SIG-M5 (cell line): ENCODE data around the gene LHPP.

Experiments used
- DNase-seq: peaks from one replicate; lab custom pipeline; 2025; lab: John Stamatoyannopoulos, UW

The LHPP gene

DNA sequence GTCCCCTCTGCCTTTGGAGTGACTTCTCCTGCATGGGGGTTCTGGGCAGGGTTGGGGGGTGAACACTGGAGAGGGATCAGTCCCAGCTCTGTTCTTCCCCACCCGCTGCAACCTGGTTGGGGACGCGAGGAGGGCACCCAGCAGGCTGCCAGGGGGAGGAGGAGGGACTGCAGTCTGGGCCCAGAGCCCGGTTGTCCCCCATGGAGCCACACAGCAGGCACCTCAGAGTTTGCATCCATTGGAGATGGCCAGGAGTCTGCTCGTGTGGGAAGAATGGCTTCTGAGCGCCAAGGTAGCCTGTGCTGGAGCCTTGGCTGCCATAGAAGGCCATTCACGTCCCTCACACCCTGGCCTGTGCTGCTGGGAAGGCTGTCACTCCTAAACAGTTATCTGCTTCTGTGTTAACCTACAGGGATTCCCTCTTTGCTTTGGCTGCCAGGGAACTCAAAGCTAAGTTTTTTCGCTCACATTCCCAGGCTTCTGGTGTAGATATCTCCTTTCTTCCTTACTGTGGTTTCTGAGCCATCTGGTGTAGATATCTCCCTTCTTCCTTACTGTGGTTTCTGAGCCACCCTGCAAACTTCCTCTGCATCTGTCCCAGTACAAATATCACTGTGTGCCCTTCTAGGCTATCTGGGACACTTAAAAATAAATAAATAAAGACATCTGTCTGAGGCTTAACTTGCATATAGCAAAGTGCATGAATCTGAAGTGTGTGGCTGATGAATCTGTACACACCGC lies 133.7 kb downstream of the LHPP start:
- no peak for DNase-seq

DNA sequence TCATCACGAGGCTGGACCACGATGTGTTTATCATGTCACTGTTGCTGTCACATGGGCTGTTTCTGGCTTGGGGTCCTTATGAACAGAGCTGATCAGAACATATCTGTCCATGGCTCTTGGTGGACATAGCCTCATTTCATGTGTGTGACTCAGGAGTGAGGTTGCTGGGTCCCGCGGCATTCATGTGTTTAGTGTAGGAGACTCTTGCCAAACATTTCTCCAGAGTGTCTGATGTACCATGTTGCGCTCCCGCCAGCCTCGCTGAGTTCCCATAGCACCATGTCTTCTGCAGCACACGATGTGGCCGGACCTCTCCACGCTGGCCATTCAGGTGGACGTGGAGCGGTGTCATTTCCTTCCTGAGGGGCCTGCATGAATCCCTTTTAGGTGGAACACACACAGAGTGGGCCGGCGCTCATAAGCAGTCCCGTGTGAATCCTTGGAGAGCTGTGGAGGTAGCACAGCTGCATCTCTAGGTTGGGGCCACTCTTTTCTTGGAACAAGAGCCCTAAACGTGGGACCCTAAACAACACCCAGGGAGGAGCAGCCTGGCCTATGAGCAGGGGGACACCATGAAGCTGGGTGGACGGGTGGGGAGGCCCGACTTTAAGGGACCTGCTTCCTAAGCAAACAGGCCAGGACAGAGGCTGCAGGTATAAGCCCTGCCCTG lies 134.6 kb downstream of the LHPP start:
- DNase-seq, result no peak

DNA sequence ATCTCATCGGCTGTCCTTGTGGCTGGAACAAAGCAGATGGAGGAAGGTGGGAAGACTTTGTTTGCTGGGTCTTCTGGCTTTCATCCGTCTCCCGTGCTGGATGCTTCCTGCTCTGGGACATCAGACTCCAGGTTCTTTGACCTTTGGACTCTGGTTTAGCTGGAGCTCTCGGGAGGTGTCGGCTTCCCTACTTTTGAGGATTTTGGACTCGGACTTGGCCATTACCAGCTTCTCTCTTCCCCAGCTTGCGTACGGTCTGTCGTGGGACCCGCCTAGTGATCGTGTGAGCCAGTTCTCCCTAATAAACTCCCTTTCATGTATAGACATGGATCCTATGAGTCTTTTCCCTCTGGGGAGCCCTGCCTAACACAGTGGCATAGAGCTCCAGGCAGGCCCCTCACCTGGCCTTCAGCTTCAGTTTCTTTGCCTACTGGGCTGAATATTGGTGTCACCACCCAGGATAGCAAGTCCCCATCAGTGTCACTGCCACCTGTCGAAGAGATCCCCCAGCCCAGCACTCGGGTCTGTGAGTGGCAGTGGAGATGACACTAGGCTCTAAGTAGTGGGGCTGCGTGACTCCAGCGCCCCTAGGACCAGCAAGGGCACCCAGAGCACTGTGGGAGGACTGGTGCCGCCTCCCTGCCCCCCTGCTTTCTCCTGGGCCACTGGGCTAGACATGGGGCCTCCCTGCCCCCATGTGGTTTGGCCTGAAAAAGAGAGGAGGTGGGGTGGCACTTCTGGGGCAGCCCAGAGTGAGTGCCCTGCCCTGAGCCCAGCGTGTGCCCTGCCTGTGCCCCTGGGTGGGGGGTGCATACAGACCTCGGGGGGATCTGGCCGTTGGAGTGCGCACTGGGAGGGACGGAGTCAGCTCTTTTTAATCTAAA lies 135.6 kb downstream of the LHPP start:
- no peak for DNase-seq

DNA sequence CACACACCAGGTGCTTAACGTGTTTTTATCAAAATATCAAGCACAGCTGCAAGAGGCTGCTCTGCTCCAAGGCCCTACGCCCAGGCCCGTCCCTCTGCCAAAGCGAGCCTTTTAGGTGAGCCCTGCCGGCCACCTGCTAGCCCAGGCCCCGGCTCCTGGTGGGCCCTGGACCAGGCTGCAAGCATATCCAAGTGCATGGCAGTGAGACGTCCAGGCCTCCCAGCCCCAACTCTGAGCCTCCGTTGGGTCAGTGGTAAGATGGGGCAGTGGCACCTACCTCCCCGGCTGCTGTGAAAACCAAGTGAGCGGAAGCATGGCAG lies 136.2 kb downstream of the LHPP start:
- DNase-seq, result no peak

DNA sequence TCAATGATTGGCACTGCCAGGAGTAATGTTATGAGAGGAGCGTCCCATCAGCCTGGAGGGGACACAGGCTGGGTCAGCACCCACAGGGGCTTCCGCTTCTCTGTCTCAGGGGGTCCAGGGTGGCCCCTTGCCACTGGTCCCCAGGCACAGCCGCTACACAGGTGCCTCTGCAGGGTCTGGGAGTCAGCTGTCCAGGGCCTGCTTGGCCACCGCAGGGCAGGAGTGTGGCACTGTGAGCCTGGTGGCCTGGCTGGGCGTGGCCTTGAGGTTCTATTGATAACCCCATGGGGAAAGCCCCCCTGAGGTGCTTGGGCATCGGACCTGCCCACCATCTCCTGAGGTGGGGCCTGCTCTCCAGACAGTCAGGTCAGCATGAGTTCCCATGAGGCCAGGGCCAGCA lies 136.6 kb downstream of the LHPP start:
- no peak for DNase-seq

DNA sequence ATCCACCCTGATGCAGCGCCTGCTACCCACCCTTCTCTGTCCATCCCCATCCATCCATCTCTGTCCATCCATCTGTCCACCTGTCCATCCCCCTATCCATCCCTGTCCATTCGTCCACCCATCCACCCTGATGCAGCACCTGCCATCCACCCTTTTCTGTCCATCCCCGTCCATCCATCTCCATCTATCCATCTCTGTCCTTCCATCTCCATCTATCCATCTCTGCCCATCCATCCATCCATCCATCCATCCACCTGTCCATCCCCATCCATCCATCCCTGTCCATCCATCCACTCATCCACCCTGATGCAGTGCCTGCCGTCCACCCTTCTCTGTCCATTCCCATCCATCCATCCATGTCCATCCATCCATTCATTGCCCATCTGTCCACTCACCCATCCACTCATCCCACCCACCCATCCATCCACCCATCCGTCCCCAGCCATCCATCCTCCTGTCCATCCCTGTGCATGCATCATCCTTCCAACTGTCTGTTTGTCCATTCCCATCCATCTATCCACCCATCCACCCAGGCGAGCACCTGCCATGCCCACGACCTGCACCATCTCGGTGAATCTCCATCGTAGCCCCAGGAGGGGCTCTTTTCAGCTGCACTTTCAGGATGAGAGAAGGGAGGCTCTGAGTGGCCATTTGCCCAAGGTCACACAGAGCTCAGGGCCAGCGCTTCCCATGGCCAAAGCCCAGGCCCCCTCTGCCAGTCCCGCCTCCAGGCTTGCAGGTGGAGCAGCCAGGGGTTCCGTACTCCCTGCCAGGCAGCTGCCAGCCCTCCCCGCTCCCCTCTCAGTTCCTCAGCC lies 137.4 kb downstream of the LHPP start:
- no peak for DNase-seq

DNA sequence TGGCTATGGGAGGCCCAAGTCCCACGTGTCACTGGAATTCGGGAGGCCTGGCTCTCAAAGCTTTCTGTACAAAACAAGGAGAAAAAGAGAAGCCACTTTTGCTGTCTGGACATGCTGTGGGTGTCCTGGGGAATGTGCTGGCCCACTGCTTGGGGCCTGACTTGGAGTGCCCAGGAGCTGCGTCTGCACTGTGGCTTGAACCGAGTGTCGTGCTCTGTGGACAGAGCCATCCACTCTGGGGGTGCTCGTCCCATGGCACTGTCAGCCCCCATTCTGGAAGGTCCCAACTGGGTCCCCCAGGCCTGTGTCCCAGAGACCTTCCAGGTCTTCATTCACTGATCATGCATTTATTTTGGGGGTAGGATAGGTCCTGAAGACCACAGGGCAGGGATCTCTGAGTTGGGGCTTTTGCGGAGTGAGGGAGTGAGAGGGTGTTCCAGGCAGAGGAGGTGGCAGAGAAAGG lies 138.0 kb downstream of the LHPP start:
- DNase-seq, result no peak

DNA sequence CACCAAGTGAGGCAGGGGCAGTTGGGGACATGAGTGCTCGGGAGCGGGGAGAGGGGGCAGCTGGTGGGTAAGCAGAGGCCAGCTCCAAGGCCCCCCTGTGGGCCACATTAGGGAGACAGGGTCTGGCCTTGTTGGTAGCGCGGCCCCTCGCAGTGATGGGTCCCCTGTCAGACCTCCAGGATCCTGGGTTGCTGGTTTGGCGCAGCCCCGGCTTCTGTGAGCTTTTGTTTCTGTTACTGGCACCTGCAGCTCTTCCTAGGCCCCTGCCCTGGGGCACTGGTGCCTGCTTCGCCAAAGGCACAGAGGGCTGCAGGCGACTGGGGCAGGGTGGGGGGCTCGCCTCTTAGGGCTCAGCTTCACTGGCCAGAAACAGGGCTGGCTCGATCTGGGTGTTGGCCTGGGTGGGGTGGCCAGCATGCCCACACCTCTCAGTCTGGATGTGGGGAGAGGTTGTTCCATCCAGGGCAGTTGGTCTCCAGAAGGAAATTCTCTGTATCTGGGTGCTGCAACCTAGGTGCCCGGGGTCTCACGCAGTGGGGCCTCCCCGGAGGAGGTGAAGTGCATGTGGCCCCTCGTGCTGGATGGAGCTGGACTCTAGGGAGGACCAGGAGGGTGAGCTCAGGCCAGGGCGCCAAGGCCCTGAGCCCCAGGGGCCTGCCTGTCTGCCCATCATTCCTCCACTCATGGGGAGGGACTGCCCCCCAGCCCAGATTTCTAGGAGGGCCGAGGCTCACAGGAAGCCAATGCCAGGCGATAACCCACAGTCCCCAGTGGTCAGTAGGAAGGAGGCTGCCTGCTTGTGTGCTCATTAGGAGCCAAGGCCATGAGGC lies 138.6 kb downstream of the LHPP start:
- no peak for DNase-seq

DNA sequence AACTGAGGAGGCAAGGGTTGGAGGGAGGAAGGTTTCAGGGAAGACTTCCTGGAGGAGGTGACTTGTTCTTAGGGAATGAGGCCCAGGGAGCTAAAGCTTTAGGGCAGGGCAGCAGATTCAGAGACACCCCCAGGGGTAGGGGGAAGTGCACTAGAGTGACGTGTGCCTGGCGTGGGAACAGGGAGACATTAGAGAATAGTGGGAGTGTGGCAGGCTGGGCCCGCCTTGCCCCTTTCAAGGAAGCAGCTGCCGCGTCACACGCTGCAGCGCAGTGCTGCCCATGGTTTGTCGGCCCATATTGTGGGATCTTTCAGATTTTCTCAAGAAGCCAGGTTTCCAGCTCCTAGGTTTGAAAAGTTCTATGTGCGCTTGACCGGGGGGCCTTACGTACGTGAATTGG lies 139.4 kb downstream of the LHPP start:
- no peak for DNase-seq

DNA sequence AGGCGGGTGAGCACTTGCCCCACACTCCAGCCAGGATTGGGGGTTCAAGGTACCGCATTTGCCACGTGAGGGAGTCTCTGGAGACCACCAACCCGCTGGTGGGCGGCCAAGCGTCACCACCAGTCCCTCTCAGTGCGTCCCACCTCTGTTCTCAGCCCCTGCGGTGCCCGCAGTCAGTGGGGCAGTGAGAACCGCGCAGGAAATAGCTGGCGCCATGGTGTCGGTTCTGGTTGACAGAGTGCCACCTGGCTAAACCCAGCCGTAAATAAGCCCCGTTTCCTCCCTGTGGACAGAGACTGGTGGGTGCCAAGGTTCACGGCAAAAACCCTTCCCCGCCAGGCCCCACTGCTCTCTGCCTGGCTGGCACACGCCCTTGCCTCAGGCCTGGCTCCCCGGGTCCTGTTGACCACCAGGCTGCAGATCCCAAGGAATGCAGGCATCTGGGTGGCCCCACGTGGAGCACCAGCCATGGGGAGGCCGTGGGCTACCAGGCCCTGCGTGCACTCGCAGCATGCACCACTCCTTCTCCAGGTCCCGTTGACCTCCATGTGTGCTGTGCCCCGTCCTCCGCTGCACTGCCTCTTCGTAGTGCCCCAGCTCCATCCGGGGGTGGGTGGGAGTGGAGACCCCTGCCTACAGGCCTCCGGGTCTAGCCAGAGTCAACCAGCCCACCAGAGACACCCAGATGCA lies 140.0 kb downstream of the LHPP start:
- DNase-seq, result no peak

DNA sequence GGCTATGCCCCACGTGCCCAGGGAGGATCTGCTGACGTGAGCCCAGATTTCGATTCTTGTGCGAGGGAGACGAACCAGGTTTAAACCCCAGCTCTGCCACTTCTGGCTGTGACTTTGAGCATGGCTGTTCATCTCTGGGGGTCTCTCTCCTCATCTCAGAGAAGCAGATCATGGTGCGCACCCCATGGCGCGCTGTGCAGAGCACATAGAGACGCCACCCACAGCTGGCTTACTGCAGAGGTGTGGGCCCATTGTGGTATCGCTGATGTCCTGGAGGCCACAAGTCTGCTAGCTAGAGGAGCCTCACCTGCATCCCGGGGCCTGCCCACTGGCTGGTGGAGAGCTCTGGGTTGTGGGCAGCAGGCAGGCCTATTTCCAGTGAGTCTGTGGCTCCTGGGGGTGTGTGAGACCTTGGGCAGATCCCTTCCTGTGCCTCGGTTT lies 140.5 kb downstream of the LHPP start:
- DNase-seq, result no peak

DNA sequence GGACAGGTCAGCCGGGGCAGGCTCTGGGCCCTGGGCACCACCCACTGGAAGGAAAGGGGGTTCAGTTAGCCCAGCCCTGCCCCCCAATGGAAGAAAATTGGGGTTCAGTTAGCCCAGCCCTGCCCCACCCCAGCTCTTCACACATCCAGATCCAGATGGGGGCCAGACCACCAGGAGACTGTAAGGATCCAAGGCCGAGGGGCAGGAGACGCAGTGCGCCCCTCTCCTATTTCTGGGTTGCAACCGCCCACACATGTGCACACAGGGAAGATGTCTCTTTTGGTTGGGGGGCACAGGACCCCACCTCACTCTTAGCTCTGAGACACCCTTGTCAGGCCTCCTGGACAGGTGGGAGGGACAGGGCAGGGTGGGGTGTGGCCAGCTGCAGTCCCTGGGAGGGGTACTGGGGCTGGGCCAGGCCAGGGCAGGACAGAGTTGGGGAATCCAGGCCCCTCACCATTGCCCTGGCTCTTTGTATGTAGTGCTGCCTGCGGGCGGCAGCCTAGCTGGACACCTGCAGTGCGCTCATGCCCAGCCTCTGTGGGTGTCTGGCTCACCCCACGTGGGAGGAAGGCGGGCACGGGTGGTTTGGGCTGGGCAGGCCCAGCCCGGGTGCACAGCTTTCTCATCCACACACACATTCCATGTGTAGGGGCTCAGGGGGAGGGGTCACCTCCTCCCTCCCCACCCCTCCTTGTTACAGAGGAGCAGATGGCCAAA lies 141.2 kb downstream of the LHPP start:
- no peak for DNase-seq

DNA sequence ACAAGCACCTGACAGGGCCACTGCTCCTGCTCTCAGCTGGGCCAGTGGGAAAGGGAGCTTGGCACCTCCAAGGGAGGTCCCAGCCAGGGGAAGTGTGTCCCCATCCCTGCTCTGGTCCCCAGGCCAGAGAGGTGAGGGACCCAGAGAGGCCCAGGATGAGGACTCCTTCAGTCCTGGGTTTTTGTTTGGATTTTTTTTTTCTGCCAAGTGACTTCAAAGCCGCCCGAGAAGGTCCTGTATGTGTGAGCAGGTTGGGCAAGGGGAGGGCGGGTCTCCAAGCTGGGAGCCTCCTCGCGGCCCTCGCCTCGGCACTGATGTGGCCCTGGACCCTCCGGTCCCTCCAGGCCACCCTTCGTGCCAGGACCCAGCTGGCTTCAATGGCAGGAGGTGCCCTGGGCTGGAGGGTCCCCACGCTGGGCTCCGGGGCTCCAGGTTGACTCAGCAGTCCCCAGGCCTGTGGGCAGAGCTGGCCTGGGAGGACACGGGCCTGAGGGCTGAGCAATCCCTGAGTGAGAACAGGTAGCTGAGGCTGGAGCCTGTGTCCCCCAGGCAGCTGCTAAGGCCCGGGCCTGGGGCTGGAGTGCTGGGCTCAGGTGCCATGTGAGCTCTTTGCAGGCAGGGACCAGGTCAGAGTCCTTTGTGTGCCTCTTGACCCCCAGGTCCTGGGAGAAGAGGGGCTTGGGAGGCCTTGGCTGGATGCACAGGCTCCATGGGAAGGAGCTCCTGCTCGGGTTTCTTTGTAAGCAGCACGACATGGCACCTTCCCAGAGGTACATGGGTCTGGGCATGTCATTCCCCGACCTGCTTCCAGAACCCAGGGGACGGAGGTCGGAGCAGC lies 142.0 kb downstream of the LHPP start:
- DNase-seq, result no peak

DNA sequence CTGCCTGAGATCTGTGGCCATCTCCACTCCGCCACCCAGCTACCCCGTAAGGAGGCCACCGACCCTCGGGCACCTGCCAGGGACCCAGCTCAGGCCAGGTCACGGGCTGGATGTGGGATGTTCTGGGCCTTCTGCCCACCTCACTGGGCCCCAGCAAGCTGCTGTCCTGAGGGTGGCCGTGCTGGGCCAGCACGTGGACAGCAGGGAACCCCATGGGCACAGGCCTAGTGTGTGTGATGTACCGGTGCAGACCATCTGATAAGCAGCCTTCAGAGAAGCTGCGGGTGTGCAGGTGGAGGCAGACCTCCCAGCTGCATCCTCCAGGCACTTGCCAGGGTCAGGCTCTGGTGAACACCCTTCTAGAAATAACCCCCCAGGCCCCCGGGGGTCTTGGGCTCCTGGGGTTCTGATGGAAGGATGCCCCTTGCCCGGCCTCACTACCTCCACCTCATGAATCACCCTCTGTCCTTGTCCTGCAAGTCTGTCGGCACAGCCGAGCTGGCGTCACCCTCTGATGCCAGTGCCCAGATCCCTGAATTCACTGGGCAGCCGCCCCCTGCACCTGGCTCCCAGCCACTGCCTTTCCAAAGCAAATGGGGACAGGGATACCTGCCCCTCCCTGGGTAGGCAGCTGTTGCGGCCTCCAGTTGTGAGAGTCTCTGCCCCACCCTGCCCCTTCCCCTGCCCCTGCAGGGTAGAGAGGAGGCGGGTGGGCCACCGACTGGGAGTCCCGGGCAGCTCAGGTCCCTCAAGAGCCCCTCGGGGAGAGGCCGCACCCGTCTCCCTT lies 142.8 kb downstream of the LHPP start:
- no peak for DNase-seq

DNA sequence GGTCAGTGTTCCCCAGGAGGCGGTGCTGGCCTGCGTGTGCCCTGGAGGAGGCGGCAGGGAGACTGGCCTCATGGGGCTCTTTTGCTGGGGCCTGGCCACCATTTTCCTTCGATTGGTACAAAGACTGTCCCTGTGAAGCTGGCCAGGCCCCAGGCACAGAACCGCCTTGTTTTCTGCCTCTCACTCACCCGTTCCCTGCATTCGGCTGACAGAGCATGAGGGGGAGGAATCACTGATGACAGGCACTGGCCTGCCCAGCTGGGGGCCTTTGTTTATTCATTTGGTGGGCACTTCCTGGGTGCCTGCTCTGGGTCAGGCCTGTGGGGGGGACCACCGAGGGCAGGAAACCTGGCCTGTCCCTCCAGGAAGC lies 143.4 kb downstream of the LHPP start:
- no peak for DNase-seq

DNA sequence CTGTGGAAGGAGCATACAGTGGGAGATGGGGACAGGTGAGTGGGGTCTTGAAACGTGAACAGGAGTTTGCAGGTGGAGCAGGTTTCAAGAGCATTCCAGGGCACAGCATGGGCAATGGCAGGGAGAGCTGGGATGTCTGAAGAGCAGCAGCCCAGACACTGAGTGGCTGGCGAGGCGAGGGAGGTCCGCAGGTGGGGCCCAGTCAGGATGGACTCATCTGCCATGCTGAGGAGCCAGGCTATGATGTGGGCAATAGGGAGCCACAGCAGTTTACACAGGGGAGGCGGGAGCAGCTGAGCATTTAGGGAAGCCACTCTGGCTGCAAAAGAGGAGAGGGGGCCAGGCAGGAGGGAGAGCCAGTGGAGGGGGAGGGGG lies 143.8 kb downstream of the LHPP start:
- DNase-seq, result no peak

DNA sequence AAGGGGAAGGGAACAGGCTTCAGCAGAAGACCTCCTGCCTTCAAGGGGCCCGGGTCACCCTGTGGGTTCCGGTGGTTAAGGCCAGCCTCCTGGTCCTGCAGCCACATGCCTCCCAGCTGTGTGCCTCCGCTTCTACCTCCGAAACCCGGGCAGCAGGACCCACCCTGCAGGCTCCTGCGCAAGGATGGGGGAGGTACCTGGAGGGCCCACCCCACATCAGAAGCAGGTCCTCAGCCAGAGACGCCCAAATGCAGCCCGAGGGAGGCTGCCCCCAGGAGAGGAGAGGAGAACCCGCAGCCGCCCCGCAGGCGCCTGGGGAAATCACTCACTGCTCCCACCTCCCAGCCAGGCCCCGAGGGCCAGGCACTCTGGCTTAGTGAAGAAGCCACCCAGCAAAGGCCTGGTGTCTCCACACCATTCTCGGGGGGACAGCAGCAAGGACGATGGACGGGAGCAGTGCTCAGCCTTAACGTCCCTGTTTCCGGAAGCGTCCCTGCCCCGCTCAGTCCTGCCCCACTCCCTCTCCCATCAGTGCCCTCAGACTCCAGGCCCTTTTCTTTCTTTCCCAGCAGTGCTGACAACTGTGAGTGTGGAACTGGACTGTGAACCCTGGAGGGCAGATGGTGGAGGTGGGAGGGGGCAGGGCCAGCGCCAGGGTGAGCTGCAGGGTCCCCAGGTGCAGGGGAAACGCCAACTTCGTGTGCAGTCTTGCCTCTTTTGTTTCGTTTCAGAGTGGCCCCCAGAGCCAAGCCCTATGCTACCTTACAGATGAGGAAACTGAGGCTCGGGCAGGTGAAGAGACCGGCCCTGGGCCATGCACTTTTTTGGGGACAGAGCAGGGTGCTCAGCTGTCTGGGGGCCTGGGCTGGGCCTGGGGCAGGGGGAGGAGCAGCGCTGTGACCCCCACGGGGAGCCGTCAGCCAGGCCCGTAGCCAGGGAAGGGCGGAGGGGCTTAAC lies 144.5 kb downstream of the LHPP start:
- no peak for DNase-seq
